Measurements from ENCODE around the gene C5orf58. TPM values are rescaled to one million over a fixed set of nuclear protein-coding genes. Genes with fewer than 3 reads are reported as not detected.

Gene C5orf58
- total RNA-seq, 1 donor from 2014 or later: not detected

- H3K9me3 ChIP-seq: no peaks in the 10 kb centered on the region
- H3K36me3 ChIP-seq: no peaks in the 10 kb centered on the region
- no peak overlapping the region for H3K4me3 ChIP-seq
- no peak for TF ChIP-seq POLR2AphosphoS5 (IDR thresholded peaks at IDR 0.05; ENCODE audit: insufficient read depth in 1 of 2, low read depth in 1 of 2)
- TF ChIP-seq, protein P1, sequence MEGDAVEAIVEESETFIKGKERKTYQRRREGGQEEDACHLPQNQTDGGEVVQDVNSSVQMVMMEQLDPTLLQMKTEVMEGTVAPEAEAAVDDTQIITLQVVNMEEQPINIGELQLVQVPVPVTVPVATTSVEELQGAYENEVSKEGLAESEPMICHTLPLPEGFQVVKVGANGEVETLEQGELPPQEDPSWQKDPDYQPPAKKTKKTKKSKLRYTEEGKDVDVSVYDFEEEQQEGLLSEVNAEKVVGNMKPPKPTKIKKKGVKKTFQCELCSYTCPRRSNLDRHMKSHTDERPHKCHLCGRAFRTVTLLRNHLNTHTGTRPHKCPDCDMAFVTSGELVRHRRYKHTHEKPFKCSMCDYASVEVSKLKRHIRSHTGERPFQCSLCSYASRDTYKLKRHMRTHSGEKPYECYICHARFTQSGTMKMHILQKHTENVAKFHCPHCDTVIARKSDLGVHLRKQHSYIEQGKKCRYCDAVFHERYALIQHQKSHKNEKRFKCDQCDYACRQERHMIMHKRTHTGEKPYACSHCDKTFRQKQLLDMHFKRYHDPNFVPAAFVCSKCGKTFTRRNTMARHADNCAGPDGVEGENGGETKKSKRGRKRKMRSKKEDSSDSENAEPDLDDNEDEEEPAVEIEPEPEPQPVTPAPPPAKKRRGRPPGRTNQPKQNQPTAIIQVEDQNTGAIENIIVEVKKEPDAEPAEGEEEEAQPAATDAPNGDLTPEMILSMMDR (IDR thresholded peaks at IDR 0.05): no peak
- intact Hi-C loops (cut with DNase I): no loop called here
- H3K27me3 ChIP-seq: no peaks in the 10 kb centered on the region
- peaks cover 2% of the 10 kb centered on the region for H3K4me1 ChIP-seq
- no peak overlapping the region for H3K27ac ChIP-seq
- DNase-seq (ENCODE audit: extremely low spot score in 2 of 2): no peak
These were observed 61.3 kb downstream of the C5orf58 start for GRCh38 chr5:170294057-170294456.

DNA sequence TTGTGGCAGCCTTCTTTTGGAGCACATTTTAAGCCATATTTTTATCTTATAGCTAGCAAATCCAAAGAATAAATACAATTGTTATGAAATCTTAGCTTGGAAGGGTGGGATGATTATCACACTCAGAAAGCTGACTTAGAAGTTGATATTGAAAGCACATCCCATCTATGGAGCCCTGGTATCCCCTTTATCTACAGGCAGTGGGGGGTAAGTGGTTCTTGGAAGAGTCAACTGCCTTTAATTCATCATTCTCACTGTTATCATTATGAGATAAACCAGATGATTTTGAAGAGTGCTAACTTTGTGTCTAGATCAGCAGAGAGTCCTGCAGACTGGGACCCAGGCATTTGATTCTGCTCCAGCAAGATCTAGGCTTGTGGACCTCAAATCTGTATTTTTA, 61.8 kb downstream of the C5orf58 start:
- no peak for DNase-seq (ENCODE audit: extremely low spot score in 2 of 2)
- no peaks in the 10 kb centered on the region for H3K4me1 ChIP-seq
- intact Hi-C loops (cut with DNase I): no loop called here
- no peak for TF ChIP-seq POLR2AphosphoS5 (IDR thresholded peaks at IDR 0.05; ENCODE audit: insufficient read depth in 1 of 2, low read depth in 1 of 2)
- H3K4me3 ChIP-seq: no peak overlapping the region
- H3K9me3 ChIP-seq: no peaks in the 10 kb centered on the region
- H3K27ac ChIP-seq: no peak overlapping the region
- H3K27me3 ChIP-seq: no peaks in the 10 kb centered on the region
- no peaks in the 10 kb centered on the region for H3K36me3 ChIP-seq

Other genes with a start within 250 kb of the C5orf58 start
- not detected for gene FOXI1, start 127.1 kb upstream of the C5orf58 start, total RNA-seq
- gene LCP2, start 64.8 kb downstream of the C5orf58 start, total RNA-seq: 25.5 TPM
- gene KCNMB1, start 156.4 kb downstream of the C5orf58 start, total RNA-seq: 4.9 TPM

All from vagina (tissue), 2 donors.